HepG2 (cell line): ENCODE data around the gene NFE2L3. TPM values are rescaled to one million over a fixed set of nuclear protein-coding genes. Genes with fewer than 3 reads are reported as not detected.
A peak's percentile ranks its signal among the peaks of the same experiment; 100 is the strongest.

Experiments
- ATAC-seq: fragments of 200-7000 bp; cut with Tn5 transposase; 3 replicates; pipeline ENCODE4 v1.9.1; 2020; ENCODE audit warnings: mild to moderate bottlenecking, moderate library complexity
- BruUV-seq: library from RNA; stranded (reverse); fragments of 400-500 nt; replicated peaks from 2 replicates; lab custom pipeline; 2021; lab: Mats Ljungman, UMichigan
- CTCF ChIA-PET: fragments of 300-600 bp; formaldehyde crosslinking; extraction: SDS; loops from one replicate; lab custom pipeline; 2021; ENCODE audit warnings: low total read pairs, inconsistent platforms, low intra/inter-chr PET ratio; lab: Yijun Ruan, JAX
- POLR2A ChIA-PET: fragments of 350-600 bp; sonication (Branson Sonifier 250); formaldehyde crosslinking; loops from one replicate; lab custom pipeline; 2020; ENCODE audit warnings: antibody characterized with exemption, inconsistent platforms; lab: Yijun Ruan, JAX
- DNase-seq: peaks from one replicate; pipeline ENCODE4 v3.0.0-alpha.2; 2015; ENCODE audit warnings: low spot score
- FAIRE-seq: peaks from 3 replicates; lab custom pipeline; 2011; peaks lifted over from hg19 to GRCh38; lab: Jason Lieb, UNC
- H2AFZ ChIP-seq: one replicate; pipeline ENCODE4 v1.6.1; 2011; ENCODE audit warnings: low read length, inconsistent platforms
- H3K27ac ChIP-seq: fragments of 300-600 bp; 3 replicates; pipeline ENCODE4 v1.8.0; 2011; ENCODE audit warnings: mixed run types, mild to moderate bottlenecking, mixed read lengths, low read length, inconsistent platforms; ENCODE audit not compliant: insufficient read depth; ENCODE audit errors: extremely low read length
- H3K27me3 ChIP-seq, 2 experiments: fragments of 200-600 bp in 1 of 2; 2 replicates in 1 of 2; 3 replicates in 1 of 2; pipeline versions ENCODE4 v1.6.0 to v1.8.0; 2011; ENCODE audit warnings: low read length in 2 of 2, mild to moderate bottlenecking in 2 of 2, moderate library complexity in 2 of 2, inconsistent platforms in 1 of 2; ENCODE audit not compliant: insufficient read depth in 2 of 2, control insufficient read depth in 1 of 2
- H3K36me3 ChIP-seq, 2 experiments: fragments of 200-600 bp in 1 of 2; replicated peaks in 1 of 2; 2 replicates in 1 of 2; 3 replicates in 1 of 2; pipeline versions ENCODE4 v1.5.1 to v1.8.0; 2011; ENCODE audit warnings: low read length in 2 of 2, inconsistent platforms in 1 of 2; ENCODE audit not compliant: insufficient read depth in 2 of 2, control insufficient read depth in 1 of 2
- H3K4me1 ChIP-seq: 2 replicates; pipeline ENCODE4 v1.5.1; 2012; ENCODE audit warnings: low read length, inconsistent platforms; ENCODE audit not compliant: insufficient read depth
- H3K4me2 ChIP-seq: 2 replicates; pipeline ENCODE4 v1.6.0; 2011; ENCODE audit warnings: low read depth, low read length, inconsistent platforms
- H3K4me3 ChIP-seq, 3 experiments: fragments of 200-600 bp in 1 of 3; sonication (generic), shearing (Covaris generic) in 1 of 3; replicated peaks in 1 of 3; 2 replicates each; pipeline ENCODE4 v1.5.1; 2011 to 2016; ENCODE audit warnings: low read length in 3 of 3, inconsistent platforms in 2 of 3, low read depth in 2 of 3, mild to moderate bottlenecking in 2 of 3, control low read depth in 1 of 3, mixed read lengths in 1 of 3; ENCODE audit not compliant: insufficient read depth in 1 of 3
- H3K79me2 ChIP-seq: one replicate; pipeline ENCODE4 v1.6.1; 2011; ENCODE audit warnings: low read length, inconsistent platforms; ENCODE audit not compliant: insufficient read depth
- H3K9ac ChIP-seq: 2 replicates; pipeline ENCODE4 v1.6.0; 2011; ENCODE audit warnings: mild to moderate bottlenecking, low read depth, low read length, inconsistent platforms; ENCODE audit not compliant: insufficient read depth
- H3K9me3 ChIP-seq: 2 replicates; pipeline ENCODE4 v1.5.1; 2012; ENCODE audit warnings: mild to moderate bottlenecking, low read length
- H4K20me1 ChIP-seq: 2 replicates; pipeline ENCODE4 v1.6.0; 2011; ENCODE audit warnings: inconsistent platforms, mild to moderate bottlenecking, low read length, moderate library complexity; ENCODE audit not compliant: insufficient read depth
- CEBPZ ChIP-seq: IDR thresholded peaks from 2 replicates; pipeline ENCODE4 v1.6.1; 2012; ENCODE audit warnings: low read length, improper control_type of control experiment
- E2F2 ChIP-seq: sonication (generic); formaldehyde crosslinking; IDR thresholded peaks from 2 replicates; pipeline ENCODE4 v1.4.0; 2020; ENCODE audit warnings: missing genetic modification reagents, borderline replicate concordance
- PAXIP1 ChIP-seq: sonication (generic); formaldehyde crosslinking; conservative IDR thresholded peaks from 2 replicates; pipeline ENCODE4 v1.4.0; 2020; ENCODE audit warnings: mild to moderate bottlenecking, missing genetic modification reagents, moderate library complexity
- PHF21A ChIP-seq: sonication (generic); formaldehyde crosslinking; IDR thresholded peaks from 2 replicates; pipeline ENCODE4 v1.5.0; 2020; ENCODE audit warnings: mild to moderate bottlenecking, missing genetic modification reagents
- PLSCR1 ChIP-seq: sonication (generic); formaldehyde crosslinking; IDR thresholded peaks from 2 replicates; pipeline ENCODE4 v1.5.0; 2020; ENCODE audit warnings: missing genetic modification reagents, mild to moderate bottlenecking, borderline replicate concordance
- POLR2A ChIP-seq, 2 experiments: IDR thresholded peaks; 2 replicates each; pipeline ENCODE4 v1.6.1; 2011; ENCODE audit warnings: low read depth in 2 of 2, low read length in 2 of 2, mild to moderate bottlenecking in 1 of 2, moderate library complexity in 1 of 2; ENCODE audit not compliant: insufficient read depth in 1 of 2
- RORA ChIP-seq: sonication (generic); formaldehyde crosslinking; IDR thresholded peaks from 2 replicates; pipeline ENCODE4 v1.5.0; 2020; ENCODE audit warnings: mild to moderate bottlenecking, missing genetic modification reagents, moderate library complexity
- SRSF9 ChIP-seq: fragments of 200-400 bp; formaldehyde crosslinking; IDR thresholded peaks from 2 replicates; pipeline ENCODE4 v1.6.1; 2018; ENCODE audit warnings: borderline replicate concordance, mild to moderate bottlenecking, low read depth, low read length; ENCODE audit not compliant: insufficient read depth, poor library complexity, severe bottlenecking
- ZNF235 ChIP-seq: sonication (generic); formaldehyde crosslinking; IDR thresholded peaks from 2 replicates; pipeline ENCODE4 v1.8.1; 2023; ENCODE audit warnings: mild to moderate bottlenecking, missing genetic modification reagents, borderline replicate concordance
- ZNF460 ChIP-seq: sonication (generic); formaldehyde crosslinking; IDR thresholded peaks from 2 replicates; pipeline ENCODE4 v1.5.1; 2020; ENCODE audit warnings: missing genetic modification reagents, mild to moderate bottlenecking, borderline replicate concordance
- ZNF605 ChIP-seq: sonication (generic); formaldehyde crosslinking; IDR thresholded peaks from 2 replicates; pipeline ENCODE4 v1.8.0; 2022; ENCODE audit warnings: mild to moderate bottlenecking, missing genetic modification reagents
- ZNF607 ChIP-seq: sonication (generic); formaldehyde crosslinking; IDR thresholded peaks from 2 replicates; pipeline ENCODE4 v1.5.1; 2020; ENCODE audit warnings: missing genetic modification reagents, mild to moderate bottlenecking, borderline replicate concordance
- ZNF615 ChIP-seq: sonication (generic); formaldehyde crosslinking; IDR thresholded peaks from 2 replicates; pipeline ENCODE4 v1.5.0; 2020; ENCODE audit warnings: mild to moderate bottlenecking, missing genetic modification reagents, borderline replicate concordance
- WGBS: methylation state at CpG from one replicate; pipeline ENCODE4 v1.1.6; 2017; ENCODE audit warnings: low lambda C conversion rate; 5-methylcytosine and 5-hydroxymethylcytosine counted together
- in situ Hi-C: cut with HindIII; loops from 2 replicates; pipeline ENCODE4 v1.10.0; 2017; ENCODE audit warnings: low pct_unique_long_range_greater_than_20kb; ENCODE audit not compliant: extremely low pct_ligation_motif_present
- intact Hi-C: fragments of 100-400 bp; cut with micrococcal nuclease; formaldehyde crosslinking; loops from one replicate; pipeline ENCODE4 v1.10.0; 2022; ENCODE audit not compliant: unreplicated experiment
- polyA plus RNA-seq, 8 experiments: library from polyadenylated mRNA; depleted of rRNA in 3 of 8; stranded (reverse) in 7 of 8; unstranded in 1 of 8; fragments of >200 nt; fragmentation: Illumina TruSeq in 4 of 8; extraction: Trizol in 4 of 8; gene quantifications; 2 replicates each; pipeline versions ENCODE4 v1.2.1 to v1.2.3, GENCODE V29; 2011 to 2016; ENCODE audit warnings: low read depth in 4 of 8, missing spikeins in 1 of 8, mixed read lengths in 1 of 8; ENCODE audit not compliant: insufficient read depth in 1 of 8
- total RNA-seq, 5 experiments: library from RNA; depleted of rRNA; stranded (reverse); fragments of >200 nt; fragmentation: Illumina TruSeq; extraction: Trizol; gene quantifications; 2 replicates each; pipeline ENCODE4 v1.2.3, GENCODE V29; 2016; ENCODE audit warnings: low read depth in 1 of 5

NFE2L3 gene
- total and polyA plus RNA-seq, 2 of the 13 experiments (the other 11 are each of a cell fraction or from before 2014, with no cell fraction given), result 11.4 to 19.4 TPM

- Histone ChIP-seq H3K9me3 (no peaks in the 10 kb centered on the region), H2AFZ (no peak overlapping the region), H3K36me3 (no peaks in the 10 kb centered on the region), H3K4me3 (no peak overlapping the region), H3K4me2 (no peak overlapping the region), H3K4me1 (peaks cover 30% of the 10 kb centered on the region), H4K20me1 (peaks cover 12% of the 10 kb centered on the region; the same call in 1 of the 2 replicates), H3K27me3 (no peaks in the 10 kb centered on the region), H3K27ac (no peak overlapping the region), H3K9ac (no peak overlapping the region), H3K79me2 (no peaks in the 10 kb centered on the region)
- WGBS, result 72% methylated on average over 5 of the region's 5 CpGs
- DNase-seq (no peak), ATAC-seq (peak; percentile 5), FAIRE-seq (no peak)
- CTCF ChIA-PET, result no interaction called here
- POLR2A ChIA-PET, result interaction anchor here (1.5 kb wide), 1 partner anchor 12 kb away, joined by 4 read pairs; no protein-coding TSS in a partner anchor
- intact Hi-C loops, result loop anchor here (5.0 kb wide), 1 partner anchor 88 kb away; no protein-coding TSS in a partner anchor
- BruUV-seq, result no TSS peak
- in situ Hi-C loops, result loop anchor here (10.0 kb wide), 1 partner anchor 86 kb away; no protein-coding TSS in a partner anchor
- TF ChIP-seq ZNF235 (CRISPR knock-in tag) (no peak), E2F2 (CRISPR knock-in tag) (no peak), ZNF615 (CRISPR knock-in tag) (no peak), ZNF607 (CRISPR knock-in tag) (no peak), PLSCR1 (CRISPR knock-in tag) (no peak), PAXIP1 (no peak), SRSF9 (no peak), ZNF460 (CRISPR knock-in tag) (peak; percentile 36; the same call in 1 of the 2 replicates), ZNF605 (CRISPR knock-in tag) (no peak), POLR2A (IDR thresholded peaks at IDR 0.05; ENCODE audit: insufficient read depth in 1 of 2, low read depth in 2 of 2, low read length in 2 of 2) (0 out of 4 replicates have a peak, but pooled peaks of 1 of the 2 experiments have one; percentile 22), PHF21A (CRISPR knock-in tag) (no peak), RORA (no peak), CEBPZ (no peak)
Measured at GRCh38 chr7:26180792-26181198, 28.8 kb downstream of the NFE2L3 start.
